ENCODE data around the gene TARS2. TPM values are rescaled to one million over a fixed set of nuclear protein-coding genes. Genes with fewer than 3 reads are reported as not detected.

Gene TARS2
- total and polyA plus RNA-seq, 2 of the 13 experiments (the other 11 are each of a cell fraction or from before 2014, with no cell fraction given) = 21.3 to 22.8 TPM

GRCh38 chr1:150516050-150516591 is 28.9 kb downstream of the TARS2 start (continued):
- TF ChIP-seq FOXC1 (CRISPR knock-in tag; IDR thresholded peaks at IDR 0.05; ENCODE audit: borderline replicate concordance) (no peak), TOE1 (CRISPR knock-in tag; IDR thresholded peaks at IDR 0.05) (no peak), PHF20 (CRISPR knock-in tag; IDR thresholded peaks at IDR 0.05) (peak; percentile 21; the same call in 1 of the 2 replicates), DMAP1 (CRISPR knock-in tag; IDR thresholded peaks at IDR 0.05) (0 out of 2 replicates have a peak, but pooled peaks have one; percentile 43), ZFP36 (IDR thresholded peaks at IDR 0.05; ENCODE audit: borderline replicate concordance, low read depth, low read length, partially characterized antibody) (no peak), ZNF350 (CRISPR knock-in tag; IDR thresholded peaks at IDR 0.05; ENCODE audit: borderline replicate concordance, low read depth) (no peak), DNMT1 (CRISPR knock-in tag; IDR thresholded peaks at IDR 0.05) (no peak), TRIM24 (CRISPR knock-in tag; IDR thresholded peaks at IDR 0.05) (no peak), ZNF766 (CRISPR knock-in tag; IDR thresholded peaks at IDR 0.05; ENCODE audit: borderline replicate concordance) (no peak), ZBTB40 (IDR thresholded peaks at IDR 0.05) (no peak), ZBTB40 (CRISPR knock-in tag; IDR thresholded peaks at IDR 0.05) (no peak), ZBTB7B (CRISPR knock-in tag; IDR thresholded peaks at IDR 0.05) (0 out of 2 replicates have a peak, but pooled peaks have one; percentile 2), GLMP (CRISPR knock-in tag; IDR thresholded peaks at IDR 0.05; ENCODE audit: borderline replicate concordance) (no peak), RARA (CRISPR knock-in tag; IDR thresholded peaks at IDR 0.05) (no peak), ZNF841 (CRISPR knock-in tag; IDR thresholded peaks at IDR 0.05; ENCODE audit: borderline replicate concordance) (no peak; the same call in 1 of the 2 replicates), FOXA1 (IDR thresholded peaks at IDR 0.05) (no peak), FOXA1 (CRISPR knock-in tag; IDR thresholded peaks at IDR 0.05) (no peak), KDM2A (CRISPR knock-in tag; IDR thresholded peaks at IDR 0.05; ENCODE audit: borderline replicate concordance, low read depth) (no peak), TOPORS (CRISPR knock-in tag; IDR thresholded peaks at IDR 0.05) (0 out of 2 replicates have a peak, but pooled peaks have one; percentile 6)
- TF ChIP-seq, protein P1, sequence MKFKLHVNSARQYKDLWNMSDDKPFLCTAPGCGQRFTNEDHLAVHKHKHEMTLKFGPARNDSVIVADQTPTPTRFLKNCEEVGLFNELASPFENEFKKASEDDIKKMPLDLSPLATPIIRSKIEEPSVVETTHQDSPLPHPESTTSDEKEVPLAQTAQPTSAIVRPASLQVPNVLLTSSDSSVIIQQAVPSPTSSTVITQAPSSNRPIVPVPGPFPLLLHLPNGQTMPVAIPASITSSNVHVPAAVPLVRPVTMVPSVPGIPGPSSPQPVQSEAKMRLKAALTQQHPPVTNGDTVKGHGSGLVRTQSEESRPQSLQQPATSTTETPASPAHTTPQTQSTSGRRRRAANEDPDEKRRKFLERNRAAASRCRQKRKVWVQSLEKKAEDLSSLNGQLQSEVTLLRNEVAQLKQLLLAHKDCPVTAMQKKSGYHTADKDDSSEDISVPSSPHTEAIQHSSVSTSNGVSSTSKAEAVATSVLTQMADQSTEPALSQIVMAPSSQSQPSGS (CRISPR knock-in tag; IDR thresholded peaks at IDR 0.05) = no peak
